ACC112 (cell line): ENCODE measurements around the gene NKX1-1.

Experiments
- H2AFZ ChIP-seq: fragments of 200-600 bp; sonication (generic); one replicate; pipeline ENCODE4 v1.6.0; 2017; ENCODE audit warnings: antibody characterized with exemption, low read length; ENCODE audit not compliant: unreplicated experiment
- H3K27ac ChIP-seq: fragments of 200-600 bp; sonication (generic); 2 replicates; pipeline ENCODE4 v1.5.1; 2014; ENCODE audit warnings: low read depth, mild to moderate bottlenecking, antibody characterized with exemption, low read length, moderate library complexity
- H3K27me3 ChIP-seq: fragments of 200-600 bp; sonication (generic); 2 replicates; pipeline ENCODE4 v1.6.1; 2014; ENCODE audit warnings: mild to moderate bottlenecking, antibody characterized with exemption, low read length, moderate library complexity, mixed read lengths; ENCODE audit not compliant: insufficient read depth
- H3K36me3 ChIP-seq: fragments of 200-600 bp; sonication (generic); 2 replicates; pipeline ENCODE4 v1.6.1; 2016; ENCODE audit warnings: mild to moderate bottlenecking, antibody characterized with exemption, low read length, moderate library complexity, mixed read lengths; ENCODE audit not compliant: insufficient read depth
- H3K4me1 ChIP-seq: fragments of 200-600 bp; sonication (generic); one replicate; pipeline ENCODE4 v1.6.1; 2016; ENCODE audit warnings: low read length, mixed read lengths; ENCODE audit not compliant: insufficient read depth, unreplicated experiment, control insufficient read depth
- H3K4me3 ChIP-seq: fragments of 200-600 bp; sonication (generic); 2 replicates; pipeline ENCODE4 v1.5.1; 2014; ENCODE audit warnings: mild to moderate bottlenecking, low read depth, low read length
- H3K79me2 ChIP-seq: fragments of 200-600 bp; sonication (generic); one replicate; pipeline ENCODE4 v1.6.0; 2016; ENCODE audit warnings: low read length; ENCODE audit not compliant: control insufficient read depth, unreplicated experiment, insufficient read depth

NKX1-1 gene

DNA sequence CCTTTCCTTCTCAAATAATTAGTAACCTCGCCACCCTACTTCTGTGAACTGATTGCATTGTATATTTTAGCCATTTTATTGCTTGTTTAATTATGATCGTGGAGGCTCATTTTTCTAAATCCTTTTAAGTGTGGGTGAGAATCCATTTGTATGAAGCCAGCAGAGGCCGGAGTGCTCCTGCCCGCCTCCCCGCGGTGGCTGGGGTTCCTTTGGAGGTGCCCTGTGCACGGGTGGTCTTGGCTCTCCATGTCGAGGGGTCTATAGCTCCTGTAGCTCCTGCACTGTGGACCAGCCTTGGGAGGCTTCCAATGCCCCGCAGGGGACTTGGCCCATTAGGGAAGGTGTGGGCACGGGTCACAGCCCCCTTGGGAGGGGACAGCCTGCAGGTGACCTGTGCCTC is 44.2 kb downstream of the NKX1-1 start:
- Histone ChIP-seq H3K27me3 (no peaks in the 10 kb centered on the region), H3K4me1 (peaks cover 13% of the 10 kb centered on the region), H3K27ac (no peak overlapping the region), H3K4me3 (no peak overlapping the region), H3K79me2 (no peaks in the 10 kb centered on the region), H2AFZ (no peak overlapping the region), H3K36me3 (no peaks in the 10 kb centered on the region)

- Histone ChIP-seq H3K4me1 (peaks cover 13% of the 10 kb centered on the region), H3K79me2 (no peaks in the 10 kb centered on the region), H3K36me3 (no peaks in the 10 kb centered on the region), H2AFZ (no peak overlapping the region), H3K4me3 (no peak overlapping the region), H3K27me3 (no peaks in the 10 kb centered on the region), H3K27ac (no peak overlapping the region)
Observed at GRCh38 chr4:1361431-1361830, 44.8 kb downstream of the NKX1-1 start.

DNA sequence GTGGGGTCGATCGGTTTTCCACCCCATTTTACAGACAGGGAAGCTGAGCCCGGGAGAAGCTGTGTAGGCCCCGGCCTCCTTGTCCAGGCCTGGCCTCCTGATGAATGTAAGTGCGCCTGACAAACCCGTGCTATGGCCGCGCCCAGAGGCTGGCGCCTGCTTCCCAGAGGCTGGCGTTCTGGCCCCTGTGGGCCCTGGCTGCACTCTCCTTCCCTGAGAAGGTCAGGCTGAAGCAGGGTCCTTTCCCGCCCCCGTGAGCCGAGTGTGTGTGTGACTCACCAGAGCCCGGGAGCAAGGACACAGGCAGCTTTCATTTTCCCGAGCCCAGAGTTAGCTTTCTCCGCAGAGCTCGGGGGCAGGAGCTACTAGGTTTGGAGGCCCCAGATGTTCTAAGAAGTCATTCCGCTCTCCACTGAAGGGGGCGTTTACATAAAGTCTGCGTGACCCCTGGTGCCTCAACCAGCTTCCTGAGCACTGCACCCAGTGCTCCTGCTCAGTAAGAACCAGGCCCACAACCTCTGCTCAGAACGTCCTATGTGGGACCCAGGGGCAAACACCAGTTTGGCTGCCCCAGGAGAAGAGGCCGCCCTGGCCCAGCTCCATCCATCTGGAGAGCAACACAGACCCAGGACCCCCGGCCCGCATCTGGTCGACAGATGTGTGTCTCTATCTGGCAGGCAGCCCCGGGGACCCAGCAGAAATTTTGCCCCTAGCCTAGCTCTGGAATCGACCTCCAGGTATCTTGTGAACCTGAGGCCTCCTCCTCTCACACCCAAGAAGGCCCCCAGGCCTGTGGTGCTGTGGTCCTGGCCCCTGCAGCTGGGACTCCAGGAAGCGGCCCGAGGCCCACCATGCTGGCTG is 45.6 kb downstream of the NKX1-1 start:
- H3K79me2 ChIP-seq, result no peaks in the 10 kb centered on the region
- H3K36me3 ChIP-seq, result no peaks in the 10 kb centered on the region
- H3K27me3 ChIP-seq, result no peaks in the 10 kb centered on the region
- peaks cover 13% of the 10 kb centered on the region for H3K4me1 ChIP-seq
- peak overlapping the region; percentile 3; the same call in 1 of the 2 replicates for H3K4me3 ChIP-seq
- no peak overlapping the region for H2AFZ ChIP-seq
- H3K27ac ChIP-seq, result peak overlapping the region; percentile 8; the same call in 1 of the 2 replicates

DNA sequence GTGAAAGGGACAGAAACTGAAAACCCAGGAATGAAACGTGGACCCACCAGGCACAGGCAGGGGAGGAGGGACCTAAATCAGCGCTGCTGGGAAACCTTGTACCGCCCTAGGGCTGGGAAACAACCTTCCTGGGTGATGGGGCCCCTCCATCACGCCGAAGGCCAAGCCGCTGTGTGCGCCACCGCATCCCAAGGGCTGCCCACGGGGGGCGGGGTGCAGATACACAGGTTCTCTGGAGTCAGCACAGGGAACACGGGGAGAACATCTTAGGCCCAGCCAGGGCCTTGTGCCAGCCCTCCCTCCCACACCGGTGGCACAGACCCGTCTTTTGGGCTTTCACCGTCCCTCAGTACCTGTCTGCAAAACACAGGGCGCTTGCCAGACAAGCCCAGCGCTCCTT is 46.3 kb downstream of the NKX1-1 start:
- Histone ChIP-seq H3K36me3 (no peaks in the 10 kb centered on the region), H3K4me1 (peaks cover 13% of the 10 kb centered on the region), H3K4me3 (0 out of 2 replicates have a peak overlapping the region, but pooled peaks have one; percentile 3), H2AFZ (no peak overlapping the region), H3K27me3 (no peaks in the 10 kb centered on the region), H3K79me2 (no peaks in the 10 kb centered on the region), H3K27ac (peak overlapping the region; percentile 8; the same call in 1 of the 2 replicates)

GRCh38 chr4:1359144-1359501 is 47.1 kb downstream of the NKX1-1 start:
- no peak overlapping the region for H3K27ac ChIP-seq
- H2AFZ ChIP-seq, result no peak overlapping the region
- no peaks in the 10 kb centered on the region for H3K79me2 ChIP-seq
- H3K4me3 ChIP-seq, result no peak overlapping the region
- no peaks in the 10 kb centered on the region for H3K27me3 ChIP-seq
- peaks cover 13% of the 10 kb centered on the region for H3K4me1 ChIP-seq
- no peaks in the 10 kb centered on the region for H3K36me3 ChIP-seq

DNA sequence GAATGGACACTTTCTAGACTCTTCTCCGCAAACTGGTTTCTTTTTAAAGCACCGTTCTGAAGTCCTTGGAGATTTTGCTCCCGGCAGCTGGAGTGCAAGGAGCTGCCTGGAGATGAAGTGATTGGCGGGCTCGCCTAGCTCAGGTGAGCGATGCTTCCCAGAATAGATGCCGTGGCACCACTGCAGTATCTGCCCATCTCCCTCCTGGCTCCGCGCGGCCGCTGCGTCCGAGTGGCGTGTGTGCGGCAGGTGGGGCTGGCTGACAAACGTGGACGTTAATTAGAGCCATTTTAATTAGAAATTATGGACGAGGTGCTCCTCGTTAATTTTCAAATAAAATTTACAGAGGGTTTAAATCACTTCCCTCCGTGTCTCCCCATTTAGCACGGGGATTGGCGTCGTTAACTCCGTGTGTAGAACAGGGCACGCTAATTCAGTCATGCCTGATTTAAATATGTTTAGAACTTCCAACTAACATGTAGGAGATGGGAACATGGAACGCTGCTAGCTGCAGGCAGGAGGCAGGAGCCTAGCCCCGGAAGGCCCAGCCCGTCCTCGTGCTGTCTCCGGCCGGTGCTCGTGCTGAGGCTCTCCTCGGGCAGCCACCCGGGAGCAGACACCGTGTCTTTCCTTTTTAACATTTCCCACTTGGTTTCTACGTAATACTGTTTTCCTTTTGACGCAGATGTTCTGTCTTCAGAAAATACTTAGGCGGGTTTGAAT is 47.7 kb downstream of the NKX1-1 start:
- Histone ChIP-seq H3K36me3 (no peaks in the 10 kb centered on the region), H3K27me3 (no peaks in the 10 kb centered on the region), H3K27ac (no peak overlapping the region), H3K4me1 (peaks cover 13% of the 10 kb centered on the region), H3K79me2 (no peaks in the 10 kb centered on the region), H2AFZ (no peak overlapping the region), H3K4me3 (no peak overlapping the region)

DNA sequence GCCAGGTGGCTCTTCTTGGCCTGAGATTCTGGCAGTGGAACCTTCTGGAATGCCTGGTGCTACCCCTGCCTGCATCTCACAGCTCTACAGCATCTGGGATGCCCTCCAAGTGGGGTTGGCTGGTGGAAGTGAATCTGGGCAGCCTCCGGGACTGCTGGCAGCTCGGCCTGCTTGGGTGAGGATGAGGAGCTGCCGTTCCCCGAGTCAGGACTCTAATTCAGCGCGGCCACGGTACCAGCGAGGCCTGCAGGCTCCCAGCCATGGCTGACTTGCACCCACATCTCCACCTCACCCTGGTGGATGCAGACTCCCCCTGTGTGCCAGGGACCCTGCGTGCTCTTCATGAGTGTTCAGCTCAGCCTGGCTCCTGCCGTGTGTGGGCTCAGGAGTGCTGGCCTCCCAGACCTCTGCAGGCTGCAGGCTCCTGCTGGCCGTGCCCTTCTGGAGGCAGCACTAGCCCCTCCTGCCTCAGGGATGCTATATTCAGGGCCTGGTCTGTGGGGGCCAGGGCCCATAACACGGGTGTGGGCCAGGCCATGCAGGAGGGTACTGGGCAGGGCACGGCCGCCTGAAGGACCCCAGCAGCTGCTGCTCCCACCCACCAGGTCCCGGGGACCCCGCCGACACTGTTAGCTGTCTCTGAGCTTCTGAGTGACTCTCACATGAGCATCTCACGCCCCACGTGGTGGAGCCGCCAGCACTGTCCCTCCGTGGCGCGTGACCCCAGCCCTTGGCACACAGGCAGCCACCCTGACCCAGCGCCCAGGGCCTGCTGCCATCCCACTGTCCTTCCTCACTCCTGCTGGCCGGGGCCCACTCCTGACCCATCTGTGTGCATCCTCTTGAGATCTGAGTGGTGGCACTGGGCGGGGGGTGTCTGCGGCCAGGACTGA is 48.6 kb downstream of the NKX1-1 start:
- Histone ChIP-seq H3K27me3 (no peaks in the 10 kb centered on the region), H3K36me3 (no peaks in the 10 kb centered on the region), H3K27ac (no peak overlapping the region), H3K4me3 (no peak overlapping the region), H3K4me1 (peaks cover 13% of the 10 kb centered on the region), H3K79me2 (no peaks in the 10 kb centered on the region), H2AFZ (no peak overlapping the region)

DNA sequence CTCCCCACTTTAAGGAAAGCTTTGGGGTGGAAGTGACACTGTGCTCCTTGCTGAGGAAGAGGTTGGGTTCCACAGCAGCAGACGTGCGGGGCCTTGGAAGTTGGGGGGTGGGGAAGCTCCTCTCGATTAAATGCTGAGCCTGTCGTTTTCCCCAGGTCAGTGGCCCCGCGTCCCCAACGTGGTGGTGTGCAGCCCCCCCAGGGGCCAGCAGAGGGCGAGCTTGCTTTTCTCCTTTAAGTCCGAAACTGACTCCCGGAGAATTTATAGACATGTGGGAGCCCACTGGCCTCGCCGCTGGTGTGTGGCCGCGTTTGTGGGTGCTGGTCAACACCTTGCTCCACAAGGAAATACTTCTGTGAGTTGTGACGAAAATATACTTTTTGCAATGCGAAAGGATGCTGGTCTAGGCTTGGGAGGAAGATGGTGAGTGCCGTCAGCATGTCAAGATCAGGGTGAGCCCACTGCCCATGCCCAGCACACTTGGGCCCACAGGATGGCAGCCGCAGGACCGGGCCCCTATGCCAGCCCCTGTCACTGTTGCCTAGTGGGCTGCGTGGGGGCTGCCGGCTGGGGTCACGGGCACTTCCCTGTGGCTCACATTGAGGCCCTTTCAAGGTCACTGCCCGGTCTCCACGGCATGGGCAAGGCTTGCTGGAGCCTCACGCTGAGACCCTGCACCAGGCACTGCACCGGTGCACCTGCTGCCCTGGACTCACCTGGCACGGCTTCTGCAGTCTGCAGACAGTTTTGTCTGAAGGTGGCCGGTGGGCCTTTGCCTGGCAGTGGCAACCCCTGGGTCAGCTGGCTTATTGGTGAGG is 49.9 kb downstream of the NKX1-1 start:
- H3K4me3 ChIP-seq, result no peak overlapping the region
- H3K27ac ChIP-seq, result no peak overlapping the region
- no peaks in the 10 kb centered on the region for H3K79me2 ChIP-seq
- H2AFZ ChIP-seq, result no peak overlapping the region
- H3K4me1 ChIP-seq, result peaks cover 13% of the 10 kb centered on the region
- no peaks in the 10 kb centered on the region for H3K36me3 ChIP-seq
- no peaks in the 10 kb centered on the region for H3K27me3 ChIP-seq

GRCh38 chr4:1355378-1355777 is 50.9 kb downstream of the NKX1-1 start:
- peaks cover 7% of the 10 kb centered on the region for H3K4me1 ChIP-seq
- no peaks in the 10 kb centered on the region for H3K27me3 ChIP-seq
- no peak overlapping the region for H3K4me3 ChIP-seq
- no peak overlapping the region for H3K27ac ChIP-seq
- no peaks in the 10 kb centered on the region for H3K36me3 ChIP-seq
- no peak overlapping the region for H2AFZ ChIP-seq
- H3K79me2 ChIP-seq, result no peaks in the 10 kb centered on the region

DNA sequence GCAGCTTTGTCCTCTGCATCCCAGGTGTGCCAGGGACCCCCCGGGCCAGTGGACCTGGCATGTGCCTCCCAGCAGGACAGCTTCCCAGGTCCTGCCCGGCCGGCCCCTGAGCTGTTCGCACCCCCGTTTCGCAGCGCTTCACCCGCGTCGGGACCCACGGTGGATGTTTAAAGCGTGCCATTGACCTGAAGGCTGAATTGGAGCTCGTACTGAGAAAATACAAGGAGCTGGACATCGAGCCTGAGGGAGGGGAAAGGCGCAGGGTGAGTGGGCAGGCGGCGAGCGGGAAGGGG is 51.3 kb downstream of the NKX1-1 start:
- Histone ChIP-seq H3K27me3 (no peaks in the 10 kb centered on the region), H3K4me3 (no peak overlapping the region), H3K79me2 (no peaks in the 10 kb centered on the region), H2AFZ (no peak overlapping the region), H3K36me3 (no peaks in the 10 kb centered on the region), H3K27ac (no peak overlapping the region), H3K4me1 (peaks cover 3% of the 10 kb centered on the region)
